Astrocyte (in vitro differentiated cells and primary cell): ENCODE data around the gene RAI2.

Source experiments
- CTCF ChIP-seq: IDR thresholded peaks from 2 replicates; pipeline ENCODE4 v1.5.1; 2011; ENCODE audit warnings: low read depth, mild to moderate bottlenecking, inconsistent platforms, low read length, moderate library complexity; ENCODE audit not compliant: insufficient read depth
- EZH2 ChIP-seq: IDR thresholded peaks from 2 replicates; pipeline ENCODE4 v1.6.1; 2012; ENCODE audit warnings: mild to moderate bottlenecking, low read length, inconsistent platforms; ENCODE audit not compliant: insufficient read depth

- no peak for TF ChIP-seq CTCF
- no peak for TF ChIP-seq EZH2
These were observed 93.4 kb downstream of the RAI2 start for GRCh38 chrX:17767734-17768133.
